Inflammatory macrophage treated with lipopolysaccharide for 4 hours (primary cell): ENCODE data around the gene GPT2.
A peak's percentile ranks its signal among the peaks of the same experiment; 100 is the strongest.

Experiments used
- DNase-seq: peaks from one replicate; pipeline ENCODE4 v3.0.0-alpha.2; 2020

The GPT2 gene

DNA sequence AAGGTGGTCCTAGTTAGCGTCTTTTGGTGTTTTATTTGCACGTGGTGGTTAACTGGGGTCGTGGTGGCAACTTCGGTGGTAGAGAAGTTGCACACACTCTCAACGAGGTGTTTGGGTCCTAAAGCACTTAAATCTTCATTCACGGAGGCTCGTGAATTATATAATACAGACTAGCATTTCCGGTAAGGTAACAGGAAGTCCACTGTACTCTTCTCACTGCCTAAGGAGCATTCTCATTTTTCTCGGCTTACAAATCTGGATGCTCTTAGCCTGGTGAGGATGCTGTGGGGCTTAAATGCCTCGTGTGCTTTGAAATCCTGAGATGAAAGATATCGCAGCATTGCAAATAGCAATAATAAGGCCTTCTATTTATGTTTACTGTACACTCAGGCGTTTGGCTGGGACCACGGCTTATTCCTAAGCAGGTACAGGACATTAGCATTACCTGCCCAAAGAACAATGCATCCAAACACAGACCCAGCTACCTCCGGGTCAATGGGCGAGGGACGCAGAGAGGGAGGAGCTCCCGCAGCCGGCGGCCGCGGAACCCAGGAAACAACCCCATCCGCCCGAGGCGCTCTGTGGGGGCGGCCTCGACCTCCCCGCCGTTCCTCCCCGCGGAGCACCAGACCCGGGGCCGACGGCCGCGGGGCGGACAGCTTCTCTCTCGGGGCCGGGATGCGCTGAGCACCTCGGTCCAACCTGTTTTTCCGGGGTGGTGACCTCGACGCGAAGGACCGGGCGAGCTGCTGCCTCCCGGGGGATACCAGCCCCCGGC is 88.5 kb downstream of the GPT2 start:
- DNase-seq: peak; percentile 39

DNA sequence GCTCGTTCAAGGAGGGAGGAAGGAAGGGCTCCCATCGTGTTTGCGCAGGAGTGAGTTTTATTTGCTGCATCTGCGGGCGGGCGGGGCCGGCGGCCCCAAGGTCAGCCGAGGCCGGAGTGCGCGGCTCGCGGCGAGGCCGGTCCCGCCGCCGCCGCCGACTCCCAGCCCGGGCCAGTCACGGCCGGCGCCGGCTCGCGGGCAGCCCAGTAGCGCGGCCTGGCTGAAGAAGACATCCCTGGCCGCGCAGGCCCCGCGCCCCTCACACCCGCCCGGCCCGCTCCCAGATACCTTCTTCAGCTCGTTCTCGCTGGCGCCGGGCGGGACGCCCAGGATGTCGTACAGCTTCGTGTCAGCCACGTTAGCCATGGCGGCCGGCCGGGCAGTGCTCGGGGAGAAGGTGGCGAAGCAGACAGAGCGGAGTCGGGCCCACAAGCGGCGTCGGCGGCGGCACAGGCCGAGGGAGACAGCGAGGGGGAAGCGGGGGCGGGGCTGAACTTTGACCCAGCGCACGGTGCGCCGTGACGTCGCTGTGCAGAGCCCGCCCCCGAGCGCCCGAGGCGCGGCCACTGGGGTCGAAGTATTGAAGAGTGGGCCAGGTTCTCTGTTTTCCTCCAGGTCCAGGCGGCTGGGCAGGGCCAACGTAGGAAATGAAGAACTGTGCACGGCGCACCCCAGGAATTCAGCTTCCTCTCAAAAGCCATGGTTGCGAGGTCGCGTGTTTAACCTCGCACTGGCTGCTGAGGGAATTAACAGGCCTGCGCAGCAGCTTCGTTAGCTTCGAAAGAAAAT is 89.2 kb downstream of the GPT2 start, which contains the start of gene DNAJA2:
Gene DNAJA2 (minus strand): TSS at position 468 of the 789 bp plus-strand sequence. CDS start 102 bp downstream, at position 366.
- DNase-seq: peak; percentile 94

DNA sequence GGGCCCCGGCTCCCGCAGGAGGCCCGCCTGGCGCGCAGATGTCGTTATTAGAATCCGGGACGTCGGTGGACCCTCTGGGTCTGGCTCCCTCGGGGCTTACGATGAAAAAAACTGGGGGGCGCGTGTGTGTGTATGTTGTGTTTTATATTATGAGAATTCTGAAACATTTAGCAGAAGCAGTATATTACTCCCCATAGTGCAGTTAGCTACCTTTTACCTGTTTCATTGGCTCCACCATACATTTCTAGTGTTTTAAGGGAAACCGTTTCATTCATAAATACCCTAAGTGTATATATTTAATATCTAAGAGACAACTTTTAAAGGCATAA is 89.8 kb downstream of the GPT2 start:
- no peak for DNase-seq

DNA sequence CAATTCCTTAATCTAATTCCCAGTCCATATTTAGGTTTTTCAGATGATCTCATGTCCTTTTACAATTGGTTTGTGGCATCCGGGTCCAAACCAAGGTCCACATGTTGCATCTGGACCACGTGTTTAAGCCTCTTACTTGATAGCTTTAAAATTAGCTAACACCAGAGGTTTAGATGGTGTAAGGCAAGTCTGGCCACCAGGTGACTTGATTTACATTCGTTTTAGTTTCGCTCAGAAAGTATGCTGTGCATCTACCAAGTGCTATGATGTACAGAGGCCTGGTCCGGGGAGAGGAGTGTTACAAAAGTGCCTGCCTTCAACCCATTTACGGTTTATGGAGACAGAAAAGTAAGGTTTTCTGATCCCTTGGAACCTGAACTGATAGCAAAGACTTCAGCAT is 90.2 kb downstream of the GPT2 start:
- peak; percentile 19 for DNase-seq

DNA sequence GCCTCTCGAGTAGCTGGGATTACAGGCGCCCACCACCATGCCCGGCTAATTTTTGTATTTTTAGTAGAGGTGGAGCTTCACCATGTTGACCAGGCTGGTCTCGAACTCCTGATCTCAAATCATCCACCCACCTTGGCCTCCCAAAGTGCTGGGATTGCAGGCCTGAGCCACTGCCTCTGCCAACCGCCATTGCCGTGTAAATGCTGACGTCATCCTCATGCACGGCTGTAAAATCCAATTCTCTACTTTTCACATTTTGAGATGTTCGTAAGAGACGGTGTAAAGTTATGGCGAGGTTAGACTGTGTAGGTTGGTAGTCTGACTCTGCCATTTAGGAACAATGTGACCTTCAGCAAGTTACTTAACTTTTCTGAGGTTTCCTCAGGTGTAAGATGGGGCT is 91.0 kb downstream of the GPT2 start:
- DNase-seq: no peak

DNA sequence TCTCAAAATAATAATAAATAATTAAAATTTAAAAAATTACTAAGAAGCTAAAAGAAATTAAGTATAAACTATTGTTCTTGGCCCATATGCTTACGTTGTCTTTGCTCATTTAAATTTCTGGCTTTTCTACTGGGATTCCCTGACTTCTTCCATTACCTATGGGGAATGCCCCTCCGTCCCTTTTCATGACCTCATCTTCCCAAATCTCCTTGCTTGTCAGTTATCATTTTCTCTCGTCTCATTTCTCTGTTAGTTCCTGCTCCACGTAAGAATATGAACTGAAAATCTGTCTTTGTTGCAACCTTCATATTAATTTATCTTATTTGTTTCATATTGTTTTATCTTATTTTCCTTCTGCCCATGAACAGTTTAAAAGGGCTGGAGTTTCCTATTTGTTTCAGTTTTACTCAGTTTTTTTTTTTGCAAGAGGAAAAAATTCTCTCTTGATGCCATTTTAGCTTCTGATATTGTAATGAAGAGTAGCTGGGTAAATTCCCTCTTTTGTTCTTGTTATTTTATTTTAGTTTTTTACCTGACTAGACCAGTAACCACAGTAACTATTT is 91.8 kb downstream of the GPT2 start:
- DNase-seq: no peak

DNA sequence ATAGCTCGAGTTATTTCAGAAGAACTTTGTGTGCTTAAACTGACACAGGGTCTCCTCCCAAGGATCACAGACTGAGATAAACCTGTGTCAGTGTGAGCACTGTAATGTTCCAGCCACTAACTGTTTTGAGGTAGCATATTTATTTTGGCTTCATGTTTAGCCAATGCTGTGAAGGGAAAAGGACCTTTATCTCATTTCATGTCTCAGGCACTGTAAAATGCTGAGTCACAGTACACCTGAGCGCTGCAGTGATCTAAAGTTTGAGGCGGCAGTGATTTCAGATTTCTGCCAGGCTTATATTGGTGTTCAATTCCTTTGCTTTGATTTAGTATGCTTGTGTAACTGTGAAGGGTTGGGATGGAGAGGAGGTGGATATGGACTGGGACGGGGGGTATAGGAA is 92.4 kb downstream of the GPT2 start:
- no peak for DNase-seq
